ENCODE measurements around the gene CHEK1.
"Not testable (repeated sequence)": the region's sequence is repeated elsewhere in the genome, so short reads cannot be mapped to it uniquely, and the experiment has no call there.

The CHEK1 gene

GRCh38 chr11:125690006-125690405 lies 65.0 kb downstream of the CHEK1 start:
- DNase-seq (ENCODE audit: extremely low read depth in 1 of 2, low read depth in 1 of 2): no peak

GRCh38 chr11:125692887-125693286 lies 67.9 kb downstream of the CHEK1 start:
- no peak for DNase-seq (ENCODE audit: extremely low read depth in 1 of 2, low read depth in 1 of 2)

GRCh38 chr11:125694951-125695350 lies 70.0 kb downstream of the CHEK1 start:
- no peak for DNase-seq (ENCODE audit: extremely low read depth in 1 of 2, low read depth in 1 of 2)

GRCh38 chr11:125701018-125701610 lies 76.2 kb downstream of the CHEK1 start:
- no peak for DNase-seq (ENCODE audit: extremely low read depth in 1 of 2, low read depth in 1 of 2)

GRCh38 chr11:125701858-125702621 lies 77.1 kb downstream of the CHEK1 start:
- DNase-seq (ENCODE audit: extremely low read depth in 1 of 2, low read depth in 1 of 2): no peak

- not testable (repeated sequence) for DNase-seq (ENCODE audit: extremely low read depth in 1 of 2, low read depth in 1 of 2)
Observed at GRCh38 chr11:125704686-125705085, 79.7 kb downstream of the CHEK1 start.

GRCh38 chr11:125720781-125721180 lies 95.8 kb downstream of the CHEK1 start:
- no peak for DNase-seq (ENCODE audit: extremely low read depth in 1 of 2, low read depth in 1 of 2)

- no peak for DNase-seq (ENCODE audit: extremely low read depth in 1 of 2, low read depth in 1 of 2)
Observed at GRCh38 chr11:125724125-125724524, 99.2 kb downstream of the CHEK1 start.
